Vagina (tissue), 2 donors: ENCODE measurements around the gene KLHL29. TPM values are rescaled to one million over a fixed set of nuclear protein-coding genes. Genes with fewer than 3 reads are reported as not detected.

Experiments used
- DNase-seq, 2 donors: peaks; one replicate each; pipeline ENCODE4 v3.0.0-alpha.2; 2017; ENCODE audit errors: extremely low spot score in 2 of 2
- H3K27ac ChIP-seq: fragments of 200-600 bp; sonication (generic); one replicate; pipeline ENCODE4 v1.5.1; 2019
- H3K27me3 ChIP-seq: fragments of 200-600 bp; sonication (generic); one replicate; pipeline ENCODE4 v1.5.1; 2019
- H3K36me3 ChIP-seq, 2 donors: fragments of 200-600 bp; sonication (generic); one replicate each; pipeline ENCODE4 v1.5.1; 2017 to 2019
- H3K4me1 ChIP-seq: fragments of 200-600 bp; sonication (generic); one replicate; pipeline ENCODE4 v1.5.1; 2019
- H3K4me3 ChIP-seq, 2 donors: fragments of 200-600 bp; sonication (generic); 1 replicate in 1 of 2; 2 replicates in 1 of 2; pipeline ENCODE4 v1.5.1; 2016 to 2019
- H3K9me3 ChIP-seq: fragments of 200-600 bp; sonication (generic); one replicate; pipeline ENCODE4 v1.5.1; 2019
- CTCF ChIP-seq, 3 experiments: fragments of 450-650 bp in 2 of 3; fragments of 200-600 bp in 1 of 3; sonication (generic) in 1 of 3; IDR thresholded peaks; one replicate each; pipeline ENCODE4 v1.5.1; 2017 to 2019; ENCODE audit warnings: antibody characterized with exemption in 3 of 3, mild to moderate bottlenecking in 2 of 3, moderate library complexity in 2 of 3
- POLR2A ChIP-seq, 2 donors: fragments of 450-650 bp; IDR thresholded peaks; one replicate each; pipeline ENCODE4 v1.6.1; 2017; ENCODE audit warnings: antibody characterized with exemption in 2 of 2, mild to moderate bottlenecking in 2 of 2, moderate library complexity in 2 of 2
- POLR2AphosphoS5 ChIP-seq, 2 donors: sonication (generic); formaldehyde crosslinking; IDR thresholded peaks; one replicate each; pipeline ENCODE4 v1.9.0; 2017; ENCODE audit warnings: antibody characterized with exemption in 2 of 2, mild to moderate bottlenecking in 2 of 2, low read depth in 1 of 2; ENCODE audit not compliant: insufficient read depth in 1 of 2
- intact Hi-C: fragments of 100-400 bp; cut with DNase I; formaldehyde crosslinking; loops from one replicate; pipeline ENCODE4 v1.15.1; 2023
- total RNA-seq: library from RNA; depleted of rRNA; stranded (reverse); fragments of >200 nt; gene quantifications from one replicate; pipeline ENCODE4 v1.2.3, GENCODE V29; 2016

KLHL29 gene
- total RNA-seq, 1 donor from 2014 or later: 19.4 TPM

GRCh38 chr2:23420840-23421476 is 36.0 kb downstream of the KLHL29 start:
- H3K36me3 ChIP-seq: no peaks in the 10 kb centered on the region
- H3K27ac ChIP-seq: no peak overlapping the region
- TF ChIP-seq POLR2AphosphoS5 (IDR thresholded peaks at IDR 0.05; ENCODE audit: insufficient read depth in 1 of 2, low read depth in 1 of 2): no peak
- peaks cover 36% of the 10 kb centered on the region for H3K4me1 ChIP-seq
- H3K9me3 ChIP-seq: no peaks in the 10 kb centered on the region
- no peaks in the 10 kb centered on the region for H3K27me3 ChIP-seq
- DNase-seq: peak in 1 of 2 donors; percentile 72
- no peak overlapping the region for H3K4me3 ChIP-seq
- intact Hi-C loops: no loop called here

GRCh38 chr2:23422089-23423061 is 37.4 kb downstream of the KLHL29 start:
- no peaks in the 10 kb centered on the region for H3K9me3 ChIP-seq
- peak in 1 of 2 donors; percentile 56 for DNase-seq
- H3K4me1 ChIP-seq: peaks cover 47% of the 10 kb centered on the region
- TF ChIP-seq CTCF (IDR thresholded peaks at IDR 0.05): no peak
- TF ChIP-seq POLR2A (IDR thresholded peaks at IDR 0.05): no peak
- no peak for TF ChIP-seq POLR2AphosphoS5 (IDR thresholded peaks at IDR 0.05; ENCODE audit: insufficient read depth in 1 of 2, low read depth in 1 of 2)
- no peak overlapping the region for H3K27ac ChIP-seq
- H3K36me3 ChIP-seq: no peaks in the 10 kb centered on the region
- H3K27me3 ChIP-seq: no peaks in the 10 kb centered on the region
- no peak overlapping the region for H3K4me3 ChIP-seq
- intact Hi-C loops: no loop called here

- Histone ChIP-seq H3K27ac (no peak overlapping the region), H3K27me3 (no peaks in the 10 kb centered on the region), H3K4me3 (no peak overlapping the region), H3K9me3 (no peaks in the 10 kb centered on the region), H3K36me3 (no peaks in the 10 kb centered on the region), H3K4me1 (peaks cover 45% of the 10 kb centered on the region)
- DNase-seq: peak in 1 of 2 donors; percentile 56
- TF ChIP-seq POLR2AphosphoS5 (IDR thresholded peaks at IDR 0.05; ENCODE audit: insufficient read depth in 1 of 2, low read depth in 1 of 2) (no peak), POLR2A (IDR thresholded peaks at IDR 0.05) (no peak), CTCF (IDR thresholded peaks at IDR 0.05) (no peak)
- intact Hi-C loops: no loop called here
Observed at GRCh38 chr2:23423062-23423872, 38.3 kb downstream of the KLHL29 start.

GRCh38 chr2:23423873-23424680 is 39.1 kb downstream of the KLHL29 start:
- peak in 1 of 2 donors; percentile 83 for DNase-seq
- intact Hi-C loops: no loop called here
- H3K4me1 ChIP-seq: peaks cover 37% of the 10 kb centered on the region
- no peaks in the 10 kb centered on the region for H3K9me3 ChIP-seq
- no peak overlapping the region for H3K27ac ChIP-seq
- H3K27me3 ChIP-seq: no peaks in the 10 kb centered on the region
- TF ChIP-seq POLR2A (IDR thresholded peaks at IDR 0.05) (no peak), POLR2AphosphoS5 (IDR thresholded peaks at IDR 0.05; ENCODE audit: insufficient read depth in 1 of 2, low read depth in 1 of 2) (no peak), CTCF (IDR thresholded peaks at IDR 0.05) (no peak)
- no peak overlapping the region for H3K4me3 ChIP-seq
- H3K36me3 ChIP-seq: no peaks in the 10 kb centered on the region
